ENCODE data around the gene SSBP3.

SSBP3 gene

GRCh38 chr1:54400329-54400728, 5.9 kb downstream of the SSBP3 start:
- no peak overlapping the region for H3K27ac ChIP-seq
- no peak overlapping the region for H3K9ac ChIP-seq
- H4K20me1 ChIP-seq, result peaks cover 34 to 93% (median 58%) of the 10 kb centered on the region in 11 experiments; a peak in 19 of 22 replicates
- H3K9me3 ChIP-seq (replicated peaks in 1 of 11), result no peaks in the 10 kb centered on the region
- no peak for TF ChIP-seq Cebpa-rat (IDR thresholded peaks at IDR 0.05)
- peaks cover 64 to 79% (median 75%) of the 10 kb centered on the region in 11 experiments for H3K36me3 ChIP-seq
- H3K4me2 ChIP-seq, result 0 out of 22 replicates have a peak overlapping the region, but pooled peaks of 3 of the 11 experiments have one; percentile 7 to 28 (median 10)
- no peaks in the 10 kb centered on the region for H3K27me3 ChIP-seq
- peaks cover 25 to 37% (median 31%) of the 10 kb centered on the region in 10 experiments for H3K4me1 ChIP-seq
- no peak overlapping the region for H3K4me3 ChIP-seq

- Histone ChIP-seq H3K4me3 (no peak overlapping the region), H4K20me1 (peaks cover 31 to 93% (median 60%) of the 10 kb centered on the region in 11 experiments; a peak in 19 of 22 replicates), H3K36me3 (peaks cover 69 to 85% (median 80%) of the 10 kb centered on the region in 11 experiments), H3K27ac (no peak overlapping the region), H3K4me1 (peaks cover 22 to 33% (median 26%) of the 10 kb centered on the region in 10 experiments), H3K9ac (no peak overlapping the region), H3K4me2 (no peak overlapping the region), H3K9me3 (replicated peaks in 1 of 11) (no peaks in the 10 kb centered on the region), H3K27me3 (no peaks in the 10 kb centered on the region)
- TF ChIP-seq Cebpa-rat (IDR thresholded peaks at IDR 0.05), result no peak
Measured at GRCh38 chr1:54399765-54400164, 6.4 kb downstream of the SSBP3 start.

- no peak for TF ChIP-seq Cebpa-rat (IDR thresholded peaks at IDR 0.05)
- Histone ChIP-seq H4K20me1 (peaks cover 32 to 93% (median 57%) of the 10 kb centered on the region in 11 experiments; a peak in 18 of 22 replicates), H3K36me3 (peaks cover 75 to 92% (median 86%) of the 10 kb centered on the region in 11 experiments)
Measured at GRCh38 chr1:54398963-54399528, 7.1 kb downstream of the SSBP3 start.

GRCh38 chr1:54397980-54398379, 8.2 kb downstream of the SSBP3 start:
- no peak for TF ChIP-seq Cebpa-rat (IDR thresholded peaks at IDR 0.05)
- peaks cover 84 to 99% (median 95%) of the 10 kb centered on the region in 11 experiments for H3K36me3 ChIP-seq
- H4K20me1 ChIP-seq, result peaks cover 30 to 93% (median 54%) of the 10 kb centered on the region in 11 experiments; a peak in 17 of 22 replicates

More at GRCh38 chr1:54398963-54399528, 7.1 kb downstream of the SSBP3 start:
- H3K9ac ChIP-seq, result no peak overlapping the region
- H3K4me1 ChIP-seq, result peaks cover 15 to 26% (median 20%) of the 10 kb centered on the region in 10 experiments
- H3K4me2 ChIP-seq, result no peak overlapping the region
- H3K9me3 ChIP-seq (replicated peaks in 1 of 11), result no peaks in the 10 kb centered on the region
- no peak overlapping the region for H3K27ac ChIP-seq
- H3K27me3 ChIP-seq, result no peaks in the 10 kb centered on the region
- H3K4me3 ChIP-seq, result no peak overlapping the region

GRCh38 chr1:54397090-54397591, 9.1 kb downstream of the SSBP3 start:
- H3K9ac ChIP-seq, result no peak overlapping the region
- H3K27ac ChIP-seq, result no peak overlapping the region
- H3K4me3 ChIP-seq, result no peak overlapping the region
- peaks cover 89 to 99% (median 95%) of the 10 kb centered on the region in 11 experiments for H3K36me3 ChIP-seq
- no peaks in the 10 kb centered on the region for H3K9me3 ChIP-seq (replicated peaks in 1 of 11)
- H3K4me1 ChIP-seq, result peaks cover 6 to 20% (median 11%) of the 10 kb centered on the region in 10 experiments; a peak in 16 of 20 replicates
- H3K4me2 ChIP-seq, result no peak overlapping the region
- H3K27me3 ChIP-seq, result no peaks in the 10 kb centered on the region
- TF ChIP-seq Cebpa-rat (IDR thresholded peaks at IDR 0.05), result no peak
- H4K20me1 ChIP-seq, result peaks cover 35 to 94% (median 56%) of the 10 kb centered on the region in 11 experiments; a peak in 15 of 22 replicates

More at GRCh38 chr1:54397980-54398379, 8.2 kb downstream of the SSBP3 start:
- H3K4me2 ChIP-seq, result no peak overlapping the region
- H3K4me1 ChIP-seq, result peaks cover 6 to 24% (median 14%) of the 10 kb centered on the region in 10 experiments
- no peak overlapping the region for H3K27ac ChIP-seq
- no peaks in the 10 kb centered on the region for H3K9me3 ChIP-seq (replicated peaks in 1 of 11)
- no peak overlapping the region for H3K4me3 ChIP-seq
- no peak overlapping the region for H3K9ac ChIP-seq
- H3K27me3 ChIP-seq, result no peaks in the 10 kb centered on the region

GRCh38 chr1:54396261-54396933, 9.8 kb downstream of the SSBP3 start:
- Histone ChIP-seq H3K27me3 (no peaks in the 10 kb centered on the region), H3K36me3 (peaks cover 88 to 99% (median 95%) of the 10 kb centered on the region in 11 experiments), H4K20me1 (peaks cover 42 to 94% (median 62%) of the 10 kb centered on the region in 11 experiments; a peak in 19 of 22 replicates), H3K4me3 (no peak overlapping the region), H3K27ac (no peak overlapping the region), H3K4me2 (no peak overlapping the region), H3K9me3 (replicated peaks in 1 of 11) (no peaks in the 10 kb centered on the region), H3K9ac (no peak overlapping the region), H3K4me1 (peaks cover 6 to 20% (median 9%) of the 10 kb centered on the region in 10 experiments; a peak in 16 of 20 replicates)
- TF ChIP-seq Cebpa-rat (IDR thresholded peaks at IDR 0.05), result no peak

- Histone ChIP-seq H3K27me3 (no peaks in the 10 kb centered on the region), H3K9me3 (replicated peaks in 1 of 11) (no peaks in the 10 kb centered on the region), H4K20me1 (peaks cover 52 to 95% (median 70%) of the 10 kb centered on the region in 11 experiments; a peak in 20 of 22 replicates), H3K4me1 (peaks cover 0 to 20% (median 8%) of the 10 kb centered on the region in 10 experiments; a peak in 14 of 20 replicates), H3K9ac (no peak overlapping the region), H3K4me2 (no peak overlapping the region), H3K4me3 (no peak overlapping the region), H3K36me3 (peaks cover 87 to 99% (median 94%) of the 10 kb centered on the region in 11 experiments), H3K27ac (no peak overlapping the region)
- no peak for TF ChIP-seq Cebpa-rat (IDR thresholded peaks at IDR 0.05)
Measured at GRCh38 chr1:54395281-54395934, 10.8 kb downstream of the SSBP3 start.

GRCh38 chr1:54394104-54394503, 12.1 kb downstream of the SSBP3 start:
- Histone ChIP-seq H4K20me1 (peaks cover 62 to 96% (median 80%) of the 10 kb centered on the region in 11 experiments; a peak in 20 of 22 replicates), H3K27ac (no peak overlapping the region), H3K36me3 (peaks cover 85 to 100% (median 94%) of the 10 kb centered on the region in 11 experiments), H3K9me3 (replicated peaks in 1 of 11) (no peaks in the 10 kb centered on the region), H3K27me3 (no peaks in the 10 kb centered on the region), H3K4me2 (no peak overlapping the region), H3K4me3 (no peak overlapping the region), H3K4me1 (peaks cover 0 to 20% (median 8%) of the 10 kb centered on the region in 10 experiments; a peak in 13 of 20 replicates), H3K9ac (no peak overlapping the region)
- TF ChIP-seq Cebpa-rat (IDR thresholded peaks at IDR 0.05), result no peak

Data from BLaER1 treated with 17β-estradiol and CSF1 and Interleukin-3, amounts not matched to agents 10 nM and 100 nM (cell line).